Transverse colon (tissue), 3 donors: ENCODE measurements around the gene MOG.

Source experiments
- CTCF ChIP-seq, 5 experiments: fragments of 200-600 bp in 3 of 5; fragments of 450-650 bp in 2 of 5; sonication (generic) in 3 of 5; IDR thresholded peaks; 1 replicate in 2 of 5; 2 replicates in 3 of 5; pipeline ENCODE4 v1.5.1; 2016 to 2017; ENCODE audit warnings: antibody characterized with exemption in 5 of 5, inconsistent platforms in 3 of 5, mild to moderate bottlenecking in 2 of 5, moderate library complexity in 1 of 5
- POLR2A ChIP-seq: fragments of 450-650 bp; IDR thresholded peaks from one replicate; pipeline ENCODE4 v1.6.1; 2016; ENCODE audit warnings: antibody characterized with exemption, mild to moderate bottlenecking, moderate library complexity

- no peak for TF ChIP-seq CTCF (IDR thresholded peaks at IDR 0.05)
- peak; percentile 59 for TF ChIP-seq POLR2A
Observed at GRCh38 chr6:29632789-29633533, 23.9 kb upstream of the MOG start, which contains the start of gene GABBR1.
